Colonic mucosa (tissue), 4 donors: ENCODE measurements around the gene MTTP. TPM values are rescaled to one million over a fixed set of nuclear protein-coding genes. Genes with fewer than 3 reads are reported as not detected.

Source experiments
- DNase-seq: peaks from one replicate; pipeline ENCODE4 v3.0.0-alpha.2; 2020
- H3K27ac ChIP-seq: fragments of 200-600 bp; one replicate; pipeline ENCODE4 v1.8.0; 2021
- H3K27me3 ChIP-seq: fragments of 200-600 bp; one replicate; pipeline ENCODE4 v1.8.0; 2021
- H3K36me3 ChIP-seq: fragments of 200-600 bp; one replicate; pipeline ENCODE4 v1.8.0; 2021
- H3K4me1 ChIP-seq: fragments of 200-600 bp; one replicate; pipeline ENCODE4 v1.8.0; 2021; ENCODE audit warnings: mild to moderate bottlenecking
- H3K4me3 ChIP-seq: fragments of 200-600 bp; one replicate; pipeline ENCODE4 v1.8.0; 2021
- H3K9ac ChIP-seq, 2 donors: one replicate each; pipeline ENCODE4 v1.7.0; 2013; ENCODE audit warnings: control low read depth in 2 of 2, low read depth in 2 of 2, low read length in 2 of 2
- H3K9me3 ChIP-seq: fragments of 200-600 bp; one replicate; pipeline ENCODE4 v1.8.0; 2021
- CTCF ChIP-seq: fragments of 200-600 bp; IDR thresholded peaks from one replicate; pipeline ENCODE4 v1.8.0; 2022; ENCODE audit warnings: antibody characterized with exemption, mild to moderate bottlenecking
- intact Hi-C: fragments of 100-400 bp; cut with DNase I; formaldehyde crosslinking; loops from one replicate; pipeline ENCODE4 v1.14.1; 2022
- total RNA-seq, 2 donors: library from RNA; stranded (reverse); fragmentation: NEBNext Ultra II Directional in 1 of 2; extraction: Animal tissue kit (Norgen Biotek cat#: 25700) in 1 of 2; gene quantifications; one replicate each; pipeline ENCODE4 v1.2.1, GENCODE V29; 2021
- donor health status: healthy.
- donor health status: DM: no; HTN: no; CAD: no.
- donor health status: DM: no; HTN: no; CAD: no.

MTTP gene
- total RNA-seq, 2 donors from 2014 or later, result 0.69 to 1.3 TPM

- TF ChIP-seq CTCF, result no peak
- Histone ChIP-seq H3K27ac (no peak overlapping the region), H3K4me1 (no peaks in the 10 kb centered on the region), H3K9ac (no peak overlapping the region), H3K9me3 (no peaks in the 10 kb centered on the region), H3K4me3 (no peak overlapping the region), H3K36me3 (no peaks in the 10 kb centered on the region), H3K27me3 (no peaks in the 10 kb centered on the region)
- intact Hi-C loops, result no loop called here
- no peak for DNase-seq
Measured at GRCh38 chr4:99622341-99622740, 47.7 kb downstream of the MTTP start.

- intact Hi-C loops, result no loop called here
- TF ChIP-seq CTCF, result no peak
- Histone ChIP-seq H3K4me1 (no peaks in the 10 kb centered on the region), H3K9me3 (no peaks in the 10 kb centered on the region), H3K27me3 (no peaks in the 10 kb centered on the region), H3K9ac (no peak overlapping the region), H3K36me3 (no peaks in the 10 kb centered on the region), H3K27ac (no peak overlapping the region), H3K4me3 (no peak overlapping the region)
- DNase-seq, result no peak
Measured at GRCh38 chr4:99624141-99624719, 49.6 kb downstream of the MTTP start.

GRCh38 chr4:99625369-99625768, 50.7 kb downstream of the MTTP start:
- no peak overlapping the region for H3K9ac ChIP-seq
- intact Hi-C loops, result no loop called here
- no peaks in the 10 kb centered on the region for H3K36me3 ChIP-seq
- H3K27ac ChIP-seq, result no peak overlapping the region
- no peaks in the 10 kb centered on the region for H3K4me1 ChIP-seq
- no peak overlapping the region for H3K4me3 ChIP-seq
- no peaks in the 10 kb centered on the region for H3K27me3 ChIP-seq
- H3K9me3 ChIP-seq, result no peaks in the 10 kb centered on the region
- no peak for TF ChIP-seq CTCF
- no peak for DNase-seq

- Histone ChIP-seq H3K36me3 (no peaks in the 10 kb centered on the region), H3K9ac (no peak overlapping the region), H3K27me3 (no peaks in the 10 kb centered on the region), H3K27ac (no peak overlapping the region), H3K4me3 (no peak overlapping the region), H3K4me1 (no peaks in the 10 kb centered on the region), H3K9me3 (no peaks in the 10 kb centered on the region)
- no peak for TF ChIP-seq CTCF
- intact Hi-C loops, result no loop called here
- DNase-seq, result no peak
Measured at GRCh38 chr4:99628040-99628439, 53.4 kb downstream of the MTTP start.

GRCh38 chr4:99629962-99630554, 55.4 kb downstream of the MTTP start:
- Histone ChIP-seq H3K9me3 (no peaks in the 10 kb centered on the region), H3K4me3 (no peak overlapping the region), H3K27ac (no peak overlapping the region), H3K9ac (no peak overlapping the region), H3K36me3 (no peaks in the 10 kb centered on the region), H3K4me1 (no peaks in the 10 kb centered on the region), H3K27me3 (no peaks in the 10 kb centered on the region)
- no peak for DNase-seq
- no peak for TF ChIP-seq CTCF
- intact Hi-C loops, result no loop called here
